Thyroid gland (tissue), 4 donors: ENCODE results near the gene SLC25A39. TPM values are rescaled to one million over a fixed set of nuclear protein-coding genes. Genes with fewer than 3 reads are reported as not detected.

ENCODE experiments used
- DNase-seq, 2 donors: peaks; one replicate each; pipeline ENCODE4 v3.0.0-alpha.2; 2019
- H3K27ac ChIP-seq, 3 donors: fragments of 200-600 bp; sonication (generic); 1 replicate in 2 of 3; 2 replicates in 1 of 3; pipeline ENCODE4 v1.5.1; 2016 to 2019; ENCODE audit warnings: mild to moderate bottlenecking in 1 of 3, moderate library complexity in 1 of 3
- H3K27me3 ChIP-seq: fragments of 200-600 bp; sonication (generic); one replicate; pipeline ENCODE4 v1.5.1; 2019
- H3K36me3 ChIP-seq, 2 donors: fragments of 200-600 bp; sonication (generic); one replicate each; pipeline ENCODE4 v1.5.1; 2016 to 2019
- H3K4me1 ChIP-seq, 2 donors: fragments of 200-600 bp; sonication (generic); one replicate each; pipeline ENCODE4 v1.5.1; 2017 to 2019
- H3K4me3 ChIP-seq, 3 donors: fragments of 200-600 bp; sonication (generic); replicated peaks in 1 of 3; 1 replicate in 2 of 3; 2 replicates in 1 of 3; pipeline ENCODE4 v1.5.1; 2016; ENCODE audit warnings: mild to moderate bottlenecking in 1 of 3
- H3K9me3 ChIP-seq: fragments of 200-600 bp; sonication (generic); one replicate; pipeline ENCODE4 v1.5.1; 2017
- CTCF ChIP-seq, 6 experiments: fragments of 200-600 bp in 3 of 6; fragments of 450-650 bp in 3 of 6; sonication (generic) in 3 of 6; IDR thresholded peaks; one replicate each; pipeline ENCODE4 v1.5.1; 2016 to 2019; ENCODE audit warnings: antibody characterized with exemption in 6 of 6, mild to moderate bottlenecking in 2 of 6, inconsistent platforms in 1 of 6, moderate library complexity in 1 of 6
- POLR2A ChIP-seq, 2 donors: fragments of 450-650 bp; IDR thresholded peaks; one replicate each; pipeline ENCODE4 v1.6.1; 2017; ENCODE audit warnings: antibody characterized with exemption in 2 of 2, mild to moderate bottlenecking in 2 of 2, moderate library complexity in 1 of 2
- WGBS, 2 donors: methylation state at CpG; one replicate each; pipeline ENCODE4 v1.1.5; 2017; 5-methylcytosine and 5-hydroxymethylcytosine counted together
- intact Hi-C: fragments of 100-400 bp; cut with DNase I; formaldehyde crosslinking; loops from one replicate; pipeline ENCODE4 v1.15.1; 2023
- total RNA-seq, 4 donors: library from RNA; depleted of rRNA; stranded (reverse); fragments of >200 nt; gene quantifications; one replicate each; pipeline ENCODE4 v1.2.3, GENCODE V29; 2016

Gene SLC25A39
- total RNA-seq, 4 donors from 2014 or later = 82.5 to 201 (median 144) TPM

GRCh38 chr17:44314031-44314430 lies 10.6 kb downstream of the SLC25A39 start:
- Histone ChIP-seq H3K4me1 (peaks cover under 1 to 19% of the 10 kb centered on the region in 2 donors), H3K36me3 (no peaks in the 10 kb centered on the region), H3K27ac (no peak overlapping the region), H3K27me3 (no peaks in the 10 kb centered on the region), H3K4me3 (no peak overlapping the region), H3K9me3 (no peaks in the 10 kb centered on the region)
- no peak for DNase-seq
- no peak for TF ChIP-seq POLR2A (IDR thresholded peaks at IDR 0.05)
- TF ChIP-seq CTCF (IDR thresholded peaks at IDR 0.05) = no peak
- WGBS, 2 donors = 77 to 89% methylated on average over 7 of the region's 7 CpGs
- intact Hi-C loops = no loop called here

GRCh38 chr17:44312396-44313104 lies 12.1 kb downstream of the SLC25A39 start:
- 71 to 77% methylated on average over 16 to 17 of the region's 17 CpGs for WGBS, 2 donors
- Histone ChIP-seq H3K4me1 (peaks cover 12 to 33% of the 10 kb centered on the region in 2 donors), H3K9me3 (no peaks in the 10 kb centered on the region), H3K4me3 (no peak overlapping the region), H3K36me3 (no peaks in the 10 kb centered on the region), H3K27me3 (no peaks in the 10 kb centered on the region), H3K27ac (no peak overlapping the region)
- intact Hi-C loops = no loop called here
- no peak for DNase-seq
- TF ChIP-seq POLR2A (IDR thresholded peaks at IDR 0.05) (no peak), CTCF (IDR thresholded peaks at IDR 0.05) (no peak)

GRCh38 chr17:44311562-44312181 lies 13.0 kb downstream of the SLC25A39 start:
- no peaks in the 10 kb centered on the region for H3K27me3 ChIP-seq
- peaks cover 14 to 39% of the 10 kb centered on the region in 2 donors for H3K4me1 ChIP-seq
- no peak for DNase-seq
- intact Hi-C loops = no loop called here
- no peak overlapping the region for H3K4me3 ChIP-seq
- no peak for TF ChIP-seq CTCF (IDR thresholded peaks at IDR 0.05)
- no peak for TF ChIP-seq POLR2A (IDR thresholded peaks at IDR 0.05)
- no peaks in the 10 kb centered on the region for H3K36me3 ChIP-seq
- H3K9me3 ChIP-seq = no peaks in the 10 kb centered on the region
- H3K27ac ChIP-seq = no peak overlapping the region
- WGBS, 2 donors = 94 to 98% methylated on average over 1 to 4 of the region's 5 CpGs

DNA sequence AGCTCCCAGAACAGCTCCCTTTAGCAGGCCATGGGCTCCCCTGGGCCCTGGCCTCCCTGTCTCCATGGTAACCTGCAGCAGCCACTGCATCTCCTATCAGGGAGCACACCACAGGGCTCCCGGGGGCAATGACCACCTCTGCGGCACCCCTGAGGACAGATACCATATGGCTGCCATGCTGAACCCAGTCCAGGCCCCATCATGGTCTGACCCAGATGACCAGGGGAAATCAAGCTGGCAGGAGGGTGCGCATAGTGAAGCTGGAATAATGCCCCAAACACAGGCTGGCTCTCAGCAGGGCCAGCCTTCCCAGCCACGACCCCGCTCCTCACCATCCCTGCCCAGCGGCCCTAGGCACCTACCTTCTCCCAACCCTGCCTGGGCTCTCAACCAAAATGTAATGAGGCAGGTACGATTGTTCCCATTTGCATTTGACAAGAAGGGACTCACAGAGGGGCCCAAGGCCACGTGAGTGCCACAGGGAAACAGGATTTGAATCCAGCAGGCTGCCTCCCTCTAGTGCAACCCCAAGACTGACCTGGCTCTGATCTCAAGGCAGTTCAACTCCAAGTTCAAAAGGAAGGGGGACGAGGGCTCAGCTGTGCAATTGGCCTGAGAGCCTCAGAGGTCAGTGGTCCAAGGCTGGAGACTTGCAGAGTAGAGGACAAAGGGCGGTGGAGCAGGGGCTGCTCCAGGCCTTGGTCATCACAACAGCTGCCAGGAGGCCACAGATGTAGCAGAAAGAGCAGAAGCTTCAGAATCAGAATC lies 13.8 kb downstream of the SLC25A39 start:
- Histone ChIP-seq H3K4me1 (peaks cover 14 to 31% of the 10 kb centered on the region in 2 donors), H3K27me3 (no peaks in the 10 kb centered on the region), H3K9me3 (no peaks in the 10 kb centered on the region), H3K4me3 (no peak overlapping the region), H3K27ac (no peak overlapping the region), H3K36me3 (no peaks in the 10 kb centered on the region)
- intact Hi-C loops = no loop called here
- no peak for DNase-seq
- TF ChIP-seq POLR2A (IDR thresholded peaks at IDR 0.05) (no peak), CTCF (IDR thresholded peaks at IDR 0.05) (no peak)
- 84 to 88% methylated on average over 8 to 10 of the region's 10 CpGs for WGBS, 2 donors
